Smooth muscle cell (in vitro differentiated cells): ENCODE measurements around the gene PRCP. TPM values are rescaled to one million over a fixed set of nuclear protein-coding genes. Genes with fewer than 3 reads are reported as not detected.

Experiments
- DNase-seq: peaks from one replicate; lab custom pipeline; 2025; ENCODE audit not compliant: unreplicated experiment; lab: John Stamatoyannopoulos, UW
- H2AFZ ChIP-seq: fragments of 200-600 bp; sonication (generic); 2 replicates; pipeline ENCODE4 v1.6.0; 2016; ENCODE audit warnings: antibody characterized with exemption, low read depth, mild to moderate bottlenecking
- H3F3A ChIP-seq: fragments of 200-600 bp; sonication (generic); 2 replicates; pipeline ENCODE4 v1.6.0; 2017; ENCODE audit warnings: antibody characterized with exemption, low read depth
- H3K27ac ChIP-seq: fragments of 200-600 bp; sonication (generic); 2 replicates; pipeline ENCODE4 v1.5.1; 2016; ENCODE audit warnings: low read depth, mild to moderate bottlenecking
- H3K27me3 ChIP-seq: fragments of 200-600 bp; sonication (generic); 2 replicates; pipeline ENCODE4 v1.6.1; 2016; ENCODE audit warnings: low read depth, mild to moderate bottlenecking
- H3K36me3 ChIP-seq: fragments of 200-600 bp; sonication (generic); 2 replicates; pipeline ENCODE4 v1.5.1; 2016; ENCODE audit warnings: low read depth
- H3K4me1 ChIP-seq: fragments of 200-600 bp; sonication (generic); 2 replicates; pipeline ENCODE4 v1.5.1; 2016; ENCODE audit warnings: low read depth
- H3K4me2 ChIP-seq: fragments of 200-600 bp; sonication (generic); 2 replicates; pipeline ENCODE4 v1.6.0; 2016; ENCODE audit warnings: mild to moderate bottlenecking
- H3K4me3 ChIP-seq: fragments of 200-600 bp; sonication (generic); 2 replicates; pipeline ENCODE4 v1.5.1; 2016; ENCODE audit warnings: mild to moderate bottlenecking
- H3K79me2 ChIP-seq: fragments of 200-600 bp; sonication (generic); 2 replicates; pipeline ENCODE4 v1.6.0; 2016; ENCODE audit warnings: low read depth, mild to moderate bottlenecking
- H3K9ac ChIP-seq: fragments of 200-600 bp; sonication (generic); 2 replicates; pipeline ENCODE4 v1.6.0; 2016; ENCODE audit warnings: low read depth
- H3K9me3 ChIP-seq: fragments of 200-600 bp; sonication (generic); replicated peaks from 2 replicates; pipeline ENCODE4 v1.5.1; 2016; ENCODE audit warnings: low read depth
- H4K20me1 ChIP-seq: fragments of 200-600 bp; sonication (generic); 2 replicates; pipeline ENCODE4 v1.6.0; 2016; ENCODE audit warnings: low read depth
- CTCF ChIP-seq: fragments of 200-600 bp; sonication (generic); IDR thresholded peaks from 2 replicates; pipeline ENCODE4 v1.5.1; 2017; ENCODE audit warnings: borderline replicate concordance, mild to moderate bottlenecking, antibody characterized with exemption; ENCODE audit not compliant: insufficient read depth, poor library complexity, severe bottlenecking
- WGBS: methylation state at CpG from one replicate; pipeline ENCODE4 v1.1.7; 2016; ENCODE audit warnings: low lambda C conversion rate; 5-methylcytosine and 5-hydroxymethylcytosine counted together
- polyA plus RNA-seq: library from polyadenylated mRNA; unstranded; fragments of >200 nt; fragmentation: Nextera tagmentation; extraction: Ambion mirVana; gene quantifications from 2 replicates; pipeline ENCODE4 v1.2.1, GENCODE V29; 2016
- total RNA-seq: library from RNA; depleted of rRNA; stranded (reverse); fragments of >200 nt; gene quantifications from 2 replicates; pipeline ENCODE4 v1.2.3, GENCODE V29; 2014

The PRCP gene
- total and polyA plus RNA-seq, 2 experiments from 2014 or later, result 78.8 to 84.0 TPM

DNA sequence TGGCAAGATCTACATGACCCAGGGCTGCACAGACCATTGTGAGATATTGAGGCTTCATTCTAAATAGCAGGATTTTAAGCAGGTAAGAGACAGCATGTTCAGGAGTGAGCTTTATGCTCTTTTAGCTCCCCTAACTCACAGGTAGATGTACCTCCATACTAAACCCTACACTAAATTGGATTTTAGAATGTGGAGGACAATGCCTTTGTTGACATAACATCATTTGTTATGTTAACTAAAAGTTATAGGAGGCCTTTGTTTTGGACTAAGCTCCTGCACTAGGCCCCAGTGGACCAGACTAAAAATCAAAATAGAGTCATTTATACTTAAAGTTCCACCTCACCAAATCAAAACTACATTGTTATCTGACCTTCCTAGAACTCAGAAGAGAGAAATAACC, 8.1 kb upstream of the PRCP start:
- TF ChIP-seq CTCF, result no peak
- H3K9ac ChIP-seq, result no peak overlapping the region
- H3K4me3 ChIP-seq, result no peak overlapping the region
- H4K20me1 ChIP-seq, result no peaks in the 10 kb centered on the region
- no peaks in the 10 kb centered on the region for H3K4me1 ChIP-seq
- no peaks in the 10 kb centered on the region for H3K36me3 ChIP-seq
- H3K79me2 ChIP-seq, result no peaks in the 10 kb centered on the region
- H3F3A ChIP-seq, result no peaks in the 10 kb centered on the region
- peak overlapping the region; percentile 78 for H3K27ac ChIP-seq
- no peaks in the 10 kb centered on the region for H3K9me3 ChIP-seq
- DNase-seq, result no peak
- no peaks in the 10 kb centered on the region for H3K27me3 ChIP-seq
- H3K4me2 ChIP-seq, result no peak overlapping the region
- H2AFZ ChIP-seq, result peak overlapping the region; percentile 77

- Histone ChIP-seq H3K4me2 (no peak overlapping the region), H3K79me2 (no peaks in the 10 kb centered on the region), H3K27ac (no peak overlapping the region), H3K4me1 (no peaks in the 10 kb centered on the region), H3K36me3 (no peaks in the 10 kb centered on the region), H2AFZ (no peak overlapping the region), H3K9me3 (no peaks in the 10 kb centered on the region), H3K4me3 (no peak overlapping the region), H3K9ac (no peak overlapping the region), H3K27me3 (no peaks in the 10 kb centered on the region), H3F3A (no peaks in the 10 kb centered on the region), H4K20me1 (no peaks in the 10 kb centered on the region)
- TF ChIP-seq CTCF, result no peak
- DNase-seq, result no peak
- WGBS, result 97% methylated on average over 5 of the region's 5 CpGs
Measured at GRCh38 chr11:82907371-82907770, 7.1 kb upstream of the PRCP start.

- Histone ChIP-seq H3F3A (no peaks in the 10 kb centered on the region), H3K27ac (no peak overlapping the region), H3K4me2 (peak overlapping the region; percentile 3), H4K20me1 (no peaks in the 10 kb centered on the region), H2AFZ (no peak overlapping the region), H3K4me3 (no peak overlapping the region), H3K9ac (no peak overlapping the region), H3K9me3 (no peaks in the 10 kb centered on the region), H3K79me2 (no peaks in the 10 kb centered on the region), H3K36me3 (no peaks in the 10 kb centered on the region), H3K4me1 (no peaks in the 10 kb centered on the region), H3K27me3 (no peaks in the 10 kb centered on the region)
- no peak for DNase-seq
- WGBS, result 81% methylated on average over 2 of the region's 2 CpGs
- no peak for TF ChIP-seq CTCF
Measured at GRCh38 chr11:82906931-82907330, 6.7 kb upstream of the PRCP start.

- no peak overlapping the region for H3K9ac ChIP-seq
- peak; percentile 65 for TF ChIP-seq CTCF
- no peaks in the 10 kb centered on the region for H3K4me1 ChIP-seq
- H3K27me3 ChIP-seq, result no peaks in the 10 kb centered on the region
- WGBS, result 93% methylated on average over 1 of the region's 1 CpG
- H3K9me3 ChIP-seq, result no peaks in the 10 kb centered on the region
- H3F3A ChIP-seq, result no peaks in the 10 kb centered on the region
- no peaks in the 10 kb centered on the region for H3K79me2 ChIP-seq
- no peaks in the 10 kb centered on the region for H3K36me3 ChIP-seq
- no peak overlapping the region for H3K4me3 ChIP-seq
- H3K4me2 ChIP-seq, result peak overlapping the region; percentile 3
- no peak overlapping the region for H2AFZ ChIP-seq
- no peaks in the 10 kb centered on the region for H4K20me1 ChIP-seq
- DNase-seq, result no peak
- no peak overlapping the region for H3K27ac ChIP-seq
Measured at GRCh38 chr11:82906236-82906635, 6.0 kb upstream of the PRCP start.
